PC-9 (cell line): ENCODE data around the gene SMARCD1. TPM values are rescaled to one million over a fixed set of nuclear protein-coding genes. Genes with fewer than 3 reads are reported as not detected.

Experiments
- BruUV-seq: library from RNA; stranded (reverse); fragments of 400-500 nt; replicated peaks from 2 replicates; lab custom pipeline; 2021; lab: Mats Ljungman, UMichigan
- CTCF ChIA-PET: fragments of 300-600 bp; sonication (Branson Sonifier 250); formaldehyde crosslinking; loops from one replicate; lab custom pipeline; 2022; ENCODE audit warnings: antibody characterized with exemption; lab: Charles Lee
- POLR2A ChIA-PET: fragments of 300-600 bp; sonication (Branson Sonifier 250); formaldehyde crosslinking; loops from one replicate; lab custom pipeline; 2022; ENCODE audit warnings: antibody characterized with exemption; ENCODE audit not compliant: unreplicated experiment; lab: Charles Lee
- DNase-seq, 2 experiments: peaks; one replicate each; pipeline versions ENCODE4 v3.0.0 to v3.0.0-alpha.2; 2015 to 2022; ENCODE audit warnings: mixed read lengths in 1 of 2
- H2AFZ ChIP-seq: fragments of 200-600 bp; sonication (generic); 2 replicates; pipeline ENCODE4 v1.8.1; 2017; ENCODE audit warnings: antibody characterized with exemption
- H3F3A ChIP-seq: fragments of 200-600 bp; sonication (generic); 2 replicates; pipeline ENCODE4 v1.8.1; 2017; ENCODE audit warnings: antibody characterized with exemption, mild to moderate bottlenecking, low read depth; ENCODE audit not compliant: insufficient read depth
- H3K27ac ChIP-seq: fragments of 200-600 bp; sonication (generic); 2 replicates; pipeline ENCODE4 v1.6.1; 2016; ENCODE audit warnings: mixed run types
- H3K27me3 ChIP-seq: fragments of 200-600 bp; sonication (generic); 2 replicates; pipeline ENCODE4 v1.6.1; 2016; ENCODE audit warnings: low read depth, mixed run types; ENCODE audit not compliant: insufficient read depth
- H3K36me3 ChIP-seq: fragments of 200-600 bp; sonication (generic); 2 replicates; pipeline ENCODE4 v1.6.1; 2016; ENCODE audit warnings: low read depth, mixed run types
- H3K4me1 ChIP-seq: fragments of 200-600 bp; sonication (generic); replicated peaks from 2 replicates; pipeline ENCODE4 v1.6.1; 2016; ENCODE audit warnings: mixed run types; ENCODE audit not compliant: insufficient read depth
- H3K4me2 ChIP-seq: fragments of 200-600 bp; sonication (generic); 2 replicates; pipeline ENCODE4 v1.6.1; 2017; ENCODE audit warnings: mixed run types
- H3K4me3 ChIP-seq: fragments of 200-600 bp; sonication (generic); 2 replicates; pipeline ENCODE4 v1.6.1; 2016; ENCODE audit warnings: mixed run types
- H3K79me2 ChIP-seq: fragments of 200-600 bp; sonication (generic); 2 replicates; pipeline ENCODE4 v1.6.1; 2017; ENCODE audit warnings: low read depth, mixed run types
- H3K9me2 ChIP-seq: fragments of 200-600 bp; sonication (generic); 2 replicates; pipeline ENCODE4 v1.8.1; 2017; ENCODE audit warnings: mild to moderate bottlenecking; ENCODE audit not compliant: insufficient read depth
- H3K9me3 ChIP-seq: fragments of 200-600 bp; sonication (generic); 2 replicates; pipeline ENCODE4 v1.8.1; 2016; ENCODE audit warnings: low read depth; ENCODE audit not compliant: insufficient read depth
- H4K20me1 ChIP-seq: fragments of 200-600 bp; sonication (generic); 2 replicates; pipeline ENCODE4 v1.8.1; 2017; ENCODE audit not compliant: insufficient read depth
- EZH2 ChIP-seq: fragments of 200-600 bp; sonication (generic); IDR thresholded peaks from 2 replicates; pipeline ENCODE4 v1.8.0; 2017; ENCODE audit warnings: antibody characterized with exemption, low read depth
- intact Hi-C: fragments of 100-400 bp; cut with micrococcal nuclease; formaldehyde crosslinking; loops from one replicate; pipeline ENCODE4 v1.10.0; 2022; ENCODE audit not compliant: unreplicated experiment
- total RNA-seq: library from RNA; stranded (reverse); gene quantifications from 2 replicates; pipeline ENCODE4 v1.2.3, GENCODE V29; 2021
- TF ChIP-seq, protein P1 (sequence below): fragments of 200-600 bp; sonication (generic); conservative IDR thresholded peaks from 2 replicates; pipeline ENCODE4 v1.6.1; 2017; ENCODE audit warnings: mixed run types, antibody characterized with exemption, mild to moderate bottlenecking, moderate library complexity

SMARCD1 gene
- total RNA-seq, 1 experiment from 2014 or later: 48.8 TPM

DNA sequence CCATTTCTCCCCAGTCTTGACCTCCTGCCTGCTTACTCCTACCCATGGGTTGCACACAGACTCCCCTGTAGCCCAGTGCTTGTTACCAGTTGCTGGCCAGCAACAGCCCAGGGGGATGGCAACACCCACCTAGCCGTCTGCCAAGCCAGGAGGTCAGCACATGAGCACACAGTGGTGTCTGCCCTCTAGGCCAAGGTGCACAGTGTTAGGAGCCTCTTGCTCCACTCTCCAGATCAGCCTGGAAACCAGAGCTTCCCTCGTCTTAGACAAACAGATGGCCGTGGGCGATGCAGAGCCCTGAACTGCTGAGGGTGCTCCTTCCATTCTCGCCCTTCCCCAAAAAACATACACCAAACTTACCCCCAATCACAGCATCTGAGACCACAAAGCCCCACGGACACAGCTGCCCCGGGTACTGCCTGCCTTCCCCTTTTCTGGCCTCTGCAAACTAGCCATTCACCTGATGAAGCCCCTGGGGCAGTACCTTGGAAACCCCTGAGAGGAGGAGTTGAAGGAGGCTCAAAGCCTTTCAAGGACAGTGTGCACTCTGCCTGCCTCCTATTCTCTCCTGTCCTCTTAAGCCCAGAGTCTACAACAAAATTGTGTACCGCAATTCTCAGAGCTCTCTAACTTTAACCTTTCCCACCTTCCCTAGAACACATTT lies 17.6 kb downstream of the SMARCD1 start:
- ChIA-PET CTCF (interaction anchor here (1.7 kb wide), 1 partner anchor 9 kb away, joined by 4 read pairs; the partner anchor contains the start of gene COX14), POLR2A (no interaction called here)
- H3K79me2 ChIP-seq: no peaks in the 10 kb centered on the region
- H2AFZ ChIP-seq: no peak overlapping the region
- H3K27ac ChIP-seq: no peak overlapping the region
- H3K4me2 ChIP-seq: no peak overlapping the region
- H3K36me3 ChIP-seq: 0 out of 2 replicates have a peak, but pooled peaks cover 3% of the 10 kb centered on the region
- H3K4me1 ChIP-seq: no peaks in the 10 kb centered on the region
- H3F3A ChIP-seq: peaks cover 9% of the 10 kb centered on the region; the same call in 1 of the 2 replicates
- TF ChIP-seq EZH2: no peak
- TF ChIP-seq, protein P1, sequence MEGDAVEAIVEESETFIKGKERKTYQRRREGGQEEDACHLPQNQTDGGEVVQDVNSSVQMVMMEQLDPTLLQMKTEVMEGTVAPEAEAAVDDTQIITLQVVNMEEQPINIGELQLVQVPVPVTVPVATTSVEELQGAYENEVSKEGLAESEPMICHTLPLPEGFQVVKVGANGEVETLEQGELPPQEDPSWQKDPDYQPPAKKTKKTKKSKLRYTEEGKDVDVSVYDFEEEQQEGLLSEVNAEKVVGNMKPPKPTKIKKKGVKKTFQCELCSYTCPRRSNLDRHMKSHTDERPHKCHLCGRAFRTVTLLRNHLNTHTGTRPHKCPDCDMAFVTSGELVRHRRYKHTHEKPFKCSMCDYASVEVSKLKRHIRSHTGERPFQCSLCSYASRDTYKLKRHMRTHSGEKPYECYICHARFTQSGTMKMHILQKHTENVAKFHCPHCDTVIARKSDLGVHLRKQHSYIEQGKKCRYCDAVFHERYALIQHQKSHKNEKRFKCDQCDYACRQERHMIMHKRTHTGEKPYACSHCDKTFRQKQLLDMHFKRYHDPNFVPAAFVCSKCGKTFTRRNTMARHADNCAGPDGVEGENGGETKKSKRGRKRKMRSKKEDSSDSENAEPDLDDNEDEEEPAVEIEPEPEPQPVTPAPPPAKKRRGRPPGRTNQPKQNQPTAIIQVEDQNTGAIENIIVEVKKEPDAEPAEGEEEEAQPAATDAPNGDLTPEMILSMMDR: no peak
- intact Hi-C loops: no loop called here
- no peaks in the 10 kb centered on the region for H3K27me3 ChIP-seq
- H3K4me3 ChIP-seq: no peak overlapping the region
- no peaks in the 10 kb centered on the region for H3K9me2 ChIP-seq
- BruUV-seq: no TSS peak
- H3K9me3 ChIP-seq: no peaks in the 10 kb centered on the region
- H4K20me1 ChIP-seq: no peaks in the 10 kb centered on the region
- no peak for DNase-seq

DNA sequence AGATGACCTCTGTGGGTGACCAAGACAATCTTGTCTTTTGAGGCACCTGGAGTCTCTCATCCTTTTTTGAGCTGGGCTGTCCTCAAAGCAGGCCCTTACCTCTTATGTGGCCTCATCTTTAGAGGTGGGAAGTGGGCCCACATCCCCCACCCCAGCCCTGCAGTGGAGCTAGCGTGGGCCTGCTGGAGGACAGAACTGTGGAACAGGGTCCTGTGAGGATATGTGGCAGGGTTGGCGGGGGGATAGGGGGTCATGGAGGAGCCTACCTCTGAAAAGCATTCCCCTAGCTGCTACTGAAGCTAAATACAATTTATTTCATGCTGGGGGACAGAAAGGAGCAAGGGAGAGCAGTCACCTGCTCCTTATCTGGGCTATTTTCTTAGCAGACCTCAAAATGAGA lies 18.2 kb downstream of the SMARCD1 start:
- H3K9me2 ChIP-seq: no peaks in the 10 kb centered on the region
- H3K27ac ChIP-seq: no peak overlapping the region
- DNase-seq: no peak
- H4K20me1 ChIP-seq: no peaks in the 10 kb centered on the region
- no peaks in the 10 kb centered on the region for H3K9me3 ChIP-seq
- no peaks in the 10 kb centered on the region for H3K27me3 ChIP-seq
- intact Hi-C loops: no loop called here
- peaks cover 12% of the 10 kb centered on the region for H3F3A ChIP-seq
- ChIA-PET CTCF (no interaction called here), POLR2A (interaction anchor here (0.6 kb wide), 1 partner anchor 330 kb away, joined by 4 read pairs; no protein-coding TSS in a partner anchor)
- H3K79me2 ChIP-seq: no peaks in the 10 kb centered on the region
- TF ChIP-seq, protein P1: no peak
- no peak for TF ChIP-seq EZH2
- H3K4me1 ChIP-seq: peaks cover 2% of the 10 kb centered on the region
- no peak overlapping the region for H2AFZ ChIP-seq
- H3K36me3 ChIP-seq: 0 out of 2 replicates have a peak, but pooled peaks cover 1% of the 10 kb centered on the region
- no TSS peak for BruUV-seq
- H3K4me3 ChIP-seq: no peak overlapping the region
- H3K4me2 ChIP-seq: no peak overlapping the region

DNA sequence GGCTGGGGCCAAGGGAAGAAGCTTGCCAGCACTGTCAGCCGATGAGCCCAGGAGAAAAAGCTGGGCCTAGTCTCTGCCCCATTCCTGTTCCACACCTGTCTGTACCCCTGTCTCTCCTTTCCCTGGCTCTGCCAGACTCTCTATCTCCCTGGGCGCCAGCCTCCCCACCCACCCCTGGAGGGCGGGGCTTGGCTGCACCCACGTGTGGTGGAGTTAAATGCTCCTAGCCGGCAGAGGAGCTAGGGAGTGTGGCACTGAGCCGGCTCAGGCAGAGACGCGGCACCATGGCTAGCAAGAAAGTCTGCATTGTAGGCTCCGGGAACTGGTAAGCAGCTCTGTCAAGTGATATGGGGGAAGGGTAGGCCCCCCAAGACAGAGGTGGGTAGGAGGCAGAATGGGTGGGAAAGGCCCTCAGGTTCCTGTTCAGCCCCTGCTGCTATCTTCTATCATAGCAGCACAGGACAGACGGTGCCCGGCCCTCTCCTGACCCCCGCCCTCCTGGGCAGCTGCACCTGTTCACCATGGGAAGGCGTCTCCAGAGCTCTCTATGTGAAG lies 18.7 kb downstream of the SMARCD1 start, which contains the start of gene GPD1:
Gene GPD1, plus strand, starts transcription at position 242 of the 555 bp plus-strand sequence. Its CDS starts 43 bp downstream, at position 285.
- no peaks in the 10 kb centered on the region for H4K20me1 ChIP-seq
- no peak within 1 kb of the TSS for H2AFZ ChIP-seq
- intact Hi-C loops: no loop called here
- no peak within 1 kb of the TSS for H3K4me2 ChIP-seq
- peak in 1 of 2 experiments; percentile 63 for DNase-seq
- no peaks in the 10 kb centered on the region for H3K27me3 ChIP-seq
- no peaks in the 10 kb centered on the region for H3K9me2 ChIP-seq
- no peak within 1 kb of the TSS for H3K4me3 ChIP-seq
- H3K4me1 ChIP-seq: peaks cover 7% of the 10 kb centered on the region
- no peak within 1 kb of the TSS for H3K27ac ChIP-seq
- H3K36me3 ChIP-seq: no peaks in the 10 kb centered on the region
- no TSS peak for BruUV-seq
- H3K9me3 ChIP-seq: no peaks in the 10 kb centered on the region
- no peaks in the 10 kb centered on the region for H3K79me2 ChIP-seq
- ChIA-PET CTCF (interaction anchor here (0.6 kb wide), 1 partner anchor 16 kb away, joined by 3 read pairs; no protein-coding TSS in a partner anchor), POLR2A (interaction anchor here (0.6 kb wide), 1 partner anchor 329 kb away, joined by 4 read pairs; no protein-coding TSS in a partner anchor)
- no peak for TF ChIP-seq EZH2
- TF ChIP-seq, protein P1: no peak
- peaks cover 17% of the 10 kb centered on the region for H3F3A ChIP-seq
